Heart left ventricle (tissue), 13 donors: ENCODE results near the gene ABCA13.

Experiments
- POLR2A ChIP-seq, 2 donors: fragments of 450-650 bp; IDR thresholded peaks; one replicate each; pipeline ENCODE4 v1.6.1; 2017; ENCODE audit warnings: antibody characterized with exemption in 2 of 2, mild to moderate bottlenecking in 2 of 2, moderate library complexity in 2 of 2
- TF ChIP-seq, protein P1 (sequence below), 12 donors: fragments of 200-600 bp; sonication (generic) in 4 of 12; IDR thresholded peaks; one replicate each; pipeline versions ENCODE4 v1.5.0 to v1.8.0; 2018 to 2022; ENCODE audit warnings: antibody characterized with exemption in 12 of 12, mild to moderate bottlenecking in 5 of 12
- donor health status: ischemic (EF 13 %, LVEDD 7.1; RV severe dilation, severe dysfunction).
- donor health status: DM: no; HTN: yes; CAD: no.
- donor health status: DM: no; HTN: no; CAD: no.
- donor health status: ischemic (EF 25% LVEDD 6.9; RV normal size, moderate dysfunction).
- donor health status: ischemic (EF 25% LVEDD 5.7; RV mildly dilated, moderate dysfunction).
- donor health status: ischemic (EF 35%, LVEDD 5.7; RV mildly dilated, moderate dysfunction).
- donor health status: nonischemic (EF 11% LVEDD 7.7; RV severe dilation, severe dysfunction).
- donor health status: DM: yes; HTN: yes; CAD: no.
- donor health status: PGD.
- donor health status: ischemic (EF 29% LVEDD 5.4; RV normal size, mild dysfunction).
- donor health status: nonischemic (EF 23%, LVEDD 6.1; RV moderate dilation, normal function).

DNA sequence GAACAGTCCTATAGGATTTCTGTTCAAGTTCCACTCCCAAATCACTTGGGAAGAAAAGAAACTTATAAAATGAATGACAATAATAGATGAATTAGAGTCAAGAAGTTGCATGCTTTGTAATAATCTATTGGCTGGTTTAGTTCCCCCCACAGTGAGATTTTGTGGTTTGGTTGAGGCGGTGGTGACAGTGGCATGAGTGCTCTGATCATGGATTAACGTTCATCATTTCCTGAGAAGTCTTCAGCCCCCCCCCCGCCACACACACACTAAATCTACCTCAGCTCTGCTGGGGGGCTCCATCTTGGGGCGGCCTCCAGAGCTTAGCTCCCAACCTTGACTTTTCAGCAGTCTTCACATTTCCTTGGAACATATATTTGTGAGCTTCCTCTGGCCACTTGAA, 121.7 kb downstream of the ABCA13 start:
- TF ChIP-seq POLR2A (IDR thresholded peaks at IDR 0.05) = no peak
- TF ChIP-seq, protein P1, sequence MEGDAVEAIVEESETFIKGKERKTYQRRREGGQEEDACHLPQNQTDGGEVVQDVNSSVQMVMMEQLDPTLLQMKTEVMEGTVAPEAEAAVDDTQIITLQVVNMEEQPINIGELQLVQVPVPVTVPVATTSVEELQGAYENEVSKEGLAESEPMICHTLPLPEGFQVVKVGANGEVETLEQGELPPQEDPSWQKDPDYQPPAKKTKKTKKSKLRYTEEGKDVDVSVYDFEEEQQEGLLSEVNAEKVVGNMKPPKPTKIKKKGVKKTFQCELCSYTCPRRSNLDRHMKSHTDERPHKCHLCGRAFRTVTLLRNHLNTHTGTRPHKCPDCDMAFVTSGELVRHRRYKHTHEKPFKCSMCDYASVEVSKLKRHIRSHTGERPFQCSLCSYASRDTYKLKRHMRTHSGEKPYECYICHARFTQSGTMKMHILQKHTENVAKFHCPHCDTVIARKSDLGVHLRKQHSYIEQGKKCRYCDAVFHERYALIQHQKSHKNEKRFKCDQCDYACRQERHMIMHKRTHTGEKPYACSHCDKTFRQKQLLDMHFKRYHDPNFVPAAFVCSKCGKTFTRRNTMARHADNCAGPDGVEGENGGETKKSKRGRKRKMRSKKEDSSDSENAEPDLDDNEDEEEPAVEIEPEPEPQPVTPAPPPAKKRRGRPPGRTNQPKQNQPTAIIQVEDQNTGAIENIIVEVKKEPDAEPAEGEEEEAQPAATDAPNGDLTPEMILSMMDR (IDR thresholded peaks at IDR 0.05) = no peak
